Hepatocyte (in vitro differentiated cells): ENCODE results near the gene ACTR5. TPM values are rescaled to one million over a fixed set of nuclear protein-coding genes. Genes with fewer than 3 reads are reported as not detected.

Experiments
- DNase-seq: peaks from one replicate; pipeline ENCODE4 v3.0.0-alpha.2; 2016; ENCODE audit warnings: low spot score
- H2AFZ ChIP-seq: fragments of 200-600 bp; sonication (generic); 2 replicates; pipeline ENCODE4 v1.6.0; 2016; ENCODE audit warnings: antibody characterized with exemption, mild to moderate bottlenecking
- H3K27ac ChIP-seq: fragments of 200-600 bp; sonication (generic); 2 replicates; pipeline ENCODE4 v1.5.1; 2016; ENCODE audit warnings: mild to moderate bottlenecking
- H3K27me3 ChIP-seq: fragments of 200-600 bp; sonication (generic); 2 replicates; pipeline ENCODE4 v1.6.1; 2016
- H3K36me3 ChIP-seq: fragments of 200-600 bp; sonication (generic); replicated peaks from 2 replicates; pipeline ENCODE4 v1.5.1; 2016; ENCODE audit warnings: low read depth; ENCODE audit not compliant: insufficient read depth
- H3K4me1 ChIP-seq: fragments of 200-600 bp; sonication (generic); 2 replicates; pipeline ENCODE4 v1.5.1; 2016; ENCODE audit warnings: mild to moderate bottlenecking, moderate library complexity; ENCODE audit not compliant: insufficient read depth
- H3K4me2 ChIP-seq: fragments of 200-600 bp; sonication (generic); 2 replicates; pipeline ENCODE4 v1.6.0; 2016
- H3K4me3 ChIP-seq: fragments of 200-600 bp; sonication (generic); 2 replicates; pipeline ENCODE4 v1.5.1; 2016; ENCODE audit warnings: mild to moderate bottlenecking
- H3K79me2 ChIP-seq: fragments of 200-600 bp; sonication (generic); 2 replicates; pipeline ENCODE4 v1.6.0; 2017; ENCODE audit warnings: mild to moderate bottlenecking
- H3K9me2 ChIP-seq: fragments of 200-600 bp; sonication (generic); replicated peaks from 2 replicates; pipeline ENCODE4 v1.6.0; 2017; ENCODE audit warnings: mild to moderate bottlenecking; ENCODE audit not compliant: insufficient read depth
- H3K9me3 ChIP-seq: fragments of 200-600 bp; sonication (generic); 2 replicates; pipeline ENCODE4 v1.5.1; 2016; ENCODE audit warnings: low read depth, mild to moderate bottlenecking
- H4K20me1 ChIP-seq: fragments of 200-600 bp; sonication (generic); 2 replicates; pipeline ENCODE4 v1.6.0; 2016; ENCODE audit warnings: mild to moderate bottlenecking; ENCODE audit not compliant: insufficient read depth, poor library complexity, severe bottlenecking
- CTCF ChIP-seq: fragments of 200-600 bp; sonication (generic); IDR thresholded peaks from 2 replicates; pipeline ENCODE4 v1.5.1; 2016; ENCODE audit warnings: antibody characterized with exemption, mild to moderate bottlenecking; ENCODE audit not compliant: poor library complexity
- EZH2 ChIP-seq: fragments of 200-600 bp; sonication (generic); IDR thresholded peaks from 2 replicates; pipeline ENCODE4 v1.6.1; 2016; ENCODE audit warnings: antibody characterized with exemption, mild to moderate bottlenecking, borderline replicate concordance
- EZH2phosphoT487 ChIP-seq: fragments of 200-600 bp; sonication (generic); IDR thresholded peaks from one replicate; pipeline ENCODE4 v1.6.1; 2018; ENCODE audit warnings: antibody characterized with exemption, mild to moderate bottlenecking, low read depth, moderate library complexity; ENCODE audit not compliant: unreplicated experiment, severe bottlenecking
- WGBS: methylation state at CpG from one replicate; pipeline ENCODE4 v1.1.6; 2016; ENCODE audit warnings: low lambda C conversion rate; ENCODE audit errors: missing lambda C conversion rate; 5-methylcytosine and 5-hydroxymethylcytosine counted together
- polyA plus RNA-seq: library from polyadenylated mRNA; unstranded; fragments of >200 nt; fragmentation: Nextera tagmentation; extraction: Ambion mirVana; gene quantifications from 2 replicates; pipeline ENCODE4 v1.2.1, GENCODE V29; 2016
- total RNA-seq: library from RNA; depleted of rRNA; stranded (reverse); fragments of >200 nt; gene quantifications from 2 replicates; pipeline ENCODE4 v1.2.3, GENCODE V29; 2014

Gene ACTR5
- total and polyA plus RNA-seq, 2 experiments from 2014 or later: 8.5 to 10.1 TPM

GRCh38 chr20:38763616-38764015 lies 15.4 kb downstream of the ACTR5 start:
- WGBS: 84% methylated on average over 1 of the region's 1 CpG
- H3K36me3 ChIP-seq: no peaks in the 10 kb centered on the region

GRCh38 chr20:38764567-38765318 lies 16.5 kb downstream of the ACTR5 start:
- DNase-seq: peak; percentile 86
- 71% methylated on average over 11 of the region's 11 CpGs for WGBS
- peaks cover 4% of the 10 kb centered on the region for H3K4me1 ChIP-seq
- TF ChIP-seq CTCF (no peak), EZH2phosphoT487 (no peak), EZH2 (no peak)
- no peaks in the 10 kb centered on the region for H4K20me1 ChIP-seq
- no peaks in the 10 kb centered on the region for H3K27me3 ChIP-seq
- no peaks in the 10 kb centered on the region for H3K9me2 ChIP-seq
- no peaks in the 10 kb centered on the region for H3K79me2 ChIP-seq
- H2AFZ ChIP-seq: no peak overlapping the region
- no peaks in the 10 kb centered on the region for H3K9me3 ChIP-seq
- no peak overlapping the region for H3K4me2 ChIP-seq
- peak overlapping the region; percentile 67 for H3K27ac ChIP-seq
- no peaks in the 10 kb centered on the region for H3K36me3 ChIP-seq
- no peak overlapping the region for H3K4me3 ChIP-seq

More at GRCh38 chr20:38763616-38764015, 15.4 kb downstream of the ACTR5 start:
- Histone ChIP-seq H3K4me2 (no peak overlapping the region), H3K4me3 (no peak overlapping the region), H3K79me2 (no peaks in the 10 kb centered on the region), H4K20me1 (no peaks in the 10 kb centered on the region), H3K4me1 (peaks cover 4% of the 10 kb centered on the region), H2AFZ (no peak overlapping the region), H3K27me3 (no peaks in the 10 kb centered on the region), H3K27ac (no peak overlapping the region), H3K9me2 (no peaks in the 10 kb centered on the region), H3K9me3 (no peaks in the 10 kb centered on the region)
- TF ChIP-seq EZH2phosphoT487 (no peak), CTCF (no peak), EZH2 (no peak)
- no peak for DNase-seq

GRCh38 chr20:38766071-38766470 lies 17.8 kb downstream of the ACTR5 start:
- H3K9me2 ChIP-seq: no peaks in the 10 kb centered on the region
- DNase-seq: no peak
- no peak overlapping the region for H3K27ac ChIP-seq
- WGBS: 85% methylated on average over 4 of the region's 4 CpGs
- no peaks in the 10 kb centered on the region for H3K9me3 ChIP-seq
- H3K4me1 ChIP-seq: peaks cover 4% of the 10 kb centered on the region
- no peak overlapping the region for H2AFZ ChIP-seq
- TF ChIP-seq EZH2phosphoT487: no peak
- no peak for TF ChIP-seq CTCF
- no peak for TF ChIP-seq EZH2
- no peaks in the 10 kb centered on the region for H3K27me3 ChIP-seq
- H4K20me1 ChIP-seq: no peaks in the 10 kb centered on the region
- H3K79me2 ChIP-seq: no peaks in the 10 kb centered on the region
- H3K4me3 ChIP-seq: no peak overlapping the region
- no peak overlapping the region for H3K4me2 ChIP-seq
- no peaks in the 10 kb centered on the region for H3K36me3 ChIP-seq
